K562 treated with DMSO at 1 percent for 24 hours (cell line): ENCODE data around the gene PITX1. TPM values are rescaled to one million over a fixed set of nuclear protein-coding genes. Genes with fewer than 3 reads are reported as not detected.

Experiments
- total RNA-seq: library from RNA; unstranded; fragments of 300-600 nt; gene quantifications from 2 replicates; pipeline ENCODE4 v1.2.3, GENCODE V29; 2022; ENCODE audit warnings: low read depth; ENCODE audit not compliant: insufficient read depth

PITX1 gene
- 110 and 133 TPM in 2 replicates for total RNA-seq

GRCh38 chr5:135033901-135034235 is at the start of gene PITX1:
Gene PITX1 (minus strand): TSS chr5:135034228. CDS start chr5:135033881, 347 bp downstream.

Other genes with a start within 250 kb of the PITX1 start
- 11.3 and 13.5 TPM in 2 replicates for gene C5orf24, start 188.3 kb downstream of the PITX1 start, total RNA-seq
- 8.1 and 9.1 TPM in 2 replicates for gene TXNDC15, start 159.9 kb downstream of the PITX1 start, total RNA-seq
- gene PCBD2, start 129.1 kb downstream of the PITX1 start, total RNA-seq = 3.6 and 6.8 TPM in 2 replicates
- gene CATSPER3, start 66.3 kb downstream of the PITX1 start, total RNA-seq = 0.64 and 0.71 TPM in 2 replicates